CD14-positive monocyte (primary cell): ENCODE results near the gene NSFL1C. TPM values are rescaled to one million over a fixed set of nuclear protein-coding genes. Genes with fewer than 3 reads are reported as not detected.

Experiments used
- DNase-seq, 3 donors: peaks; one replicate each; pipeline ENCODE4 v3.0.0-alpha.2; 2011 to 2022
- H2AFZ ChIP-seq: 2 replicates; pipeline ENCODE4 v1.6.0; 2012; ENCODE audit warnings: mild to moderate bottlenecking, low read depth, low read length, inconsistent platforms; ENCODE audit not compliant: insufficient read depth, poor library complexity, severe bottlenecking
- H3K27ac ChIP-seq, 2 donors: 1 replicate in 1 of 2; 2 replicates in 1 of 2; pipeline ENCODE4 v1.5.1; 2012 to 2013; ENCODE audit warnings: low read length in 2 of 2, control low read depth in 1 of 2, inconsistent platforms in 1 of 2, low read depth in 1 of 2, mild to moderate bottlenecking in 1 of 2
- H3K27me3 ChIP-seq, 2 donors: one replicate each; pipeline versions ENCODE4 v1.6.0 to v1.6.1; 2011 to 2013; ENCODE audit warnings: low read length in 2 of 2; ENCODE audit not compliant: control insufficient read depth in 2 of 2, insufficient read depth in 2 of 2
- H3K36me3 ChIP-seq, 2 donors: replicated peaks in 1 of 2; 1 replicate in 1 of 2; 2 replicates in 1 of 2; pipeline versions ENCODE4 v1.5.1 to v1.6.1; 2012 to 2013; ENCODE audit warnings: low read length in 2 of 2, control low read depth in 1 of 2, inconsistent platforms in 1 of 2, mild to moderate bottlenecking in 1 of 2; ENCODE audit not compliant: insufficient read depth in 2 of 2, control insufficient read depth in 1 of 2
- H3K4me1 ChIP-seq, 2 donors: 1 replicate in 1 of 2; 2 replicates in 1 of 2; pipeline versions ENCODE4 v1.5.1 to v1.6.1; 2012 to 2013; ENCODE audit warnings: low read length in 2 of 2, control low read depth in 1 of 2, inconsistent platforms in 1 of 2, mild to moderate bottlenecking in 1 of 2, moderate library complexity in 1 of 2; ENCODE audit not compliant: insufficient read depth in 2 of 2, control insufficient read depth in 1 of 2
- H3K4me2 ChIP-seq: replicated peaks from 2 replicates; pipeline ENCODE3; 2012; ENCODE audit warnings: low read length, moderate library complexity, mild to moderate bottlenecking; ENCODE audit not compliant: poor library complexity, severe bottlenecking; ENCODE audit errors: extremely low read depth
- H3K4me3 ChIP-seq, 3 experiments: fragments of 200-600 bp in 1 of 3; sonication (generic) in 1 of 3; replicated peaks in 1 of 3; 1 replicate in 2 of 3; 2 replicates in 1 of 3; pipeline ENCODE4 v1.5.1; 2011 to 2013; ENCODE audit warnings: low read length in 3 of 3, mild to moderate bottlenecking in 3 of 3, control low read depth in 2 of 3, low read depth in 2 of 3, inconsistent platforms in 1 of 3, moderate library complexity in 1 of 3
- H3K79me2 ChIP-seq: 2 replicates; pipeline ENCODE4 v1.6.0; 2012; ENCODE audit warnings: mild to moderate bottlenecking, control low read depth, inconsistent platforms, low read length, moderate library complexity; ENCODE audit not compliant: insufficient read depth
- H3K9ac ChIP-seq: 2 replicates; pipeline ENCODE4 v1.6.0; 2017; ENCODE audit warnings: low read length, mild to moderate bottlenecking; ENCODE audit not compliant: insufficient read depth, poor library complexity, severe bottlenecking
- H3K9me3 ChIP-seq, 2 donors: replicated peaks in 1 of 2; 1 replicate in 1 of 2; 2 replicates in 1 of 2; pipeline versions ENCODE4 v1.5.1 to v1.6.1; 2012 to 2013; ENCODE audit warnings: low read length in 2 of 2, control low read depth in 1 of 2; ENCODE audit not compliant: control insufficient read depth in 1 of 2, insufficient read depth in 1 of 2
- H4K20me1 ChIP-seq: 2 replicates; pipeline ENCODE4 v1.6.0; 2012; ENCODE audit warnings: mild to moderate bottlenecking, low read length, control low read depth, moderate library complexity; ENCODE audit not compliant: insufficient read depth
- H3K27ac Mint-ChIP-seq, 7 donors: one replicate each; pipeline ENCODE4 v1.8.0; 2020; ENCODE audit warnings: mild to moderate bottlenecking in 7 of 7, mixed read lengths in 7 of 7, moderate library complexity in 6 of 7, inconsistent platforms in 2 of 7
- H3K27me3 Mint-ChIP-seq, 3 donors: one replicate each; pipeline ENCODE4 v1.8.0; 2021 to 2022; ENCODE audit warnings: low read depth in 3 of 3, mild to moderate bottlenecking in 3 of 3, mixed read lengths in 3 of 3, moderate library complexity in 3 of 3, inconsistent platforms in 1 of 3
- H3K36me3 Mint-ChIP-seq, 2 donors: one replicate each; pipeline ENCODE4 v1.8.0; 2020; ENCODE audit warnings: mixed read lengths in 2 of 2, inconsistent platforms in 1 of 2, mild to moderate bottlenecking in 1 of 2
- H3K4me1 Mint-ChIP-seq: one replicate; pipeline ENCODE4 v1.8.0; 2020; ENCODE audit warnings: mild to moderate bottlenecking, mixed read lengths
- H3K4me3 Mint-ChIP-seq, 2 donors: one replicate each; pipeline ENCODE4 v1.8.0; 2020; ENCODE audit warnings: mild to moderate bottlenecking in 2 of 2, mixed read lengths in 2 of 2, moderate library complexity in 1 of 2
- H3K9me3 Mint-ChIP-seq, 7 donors: one replicate each; pipeline ENCODE4 v1.8.0; 2020 to 2022; ENCODE audit warnings: mixed read lengths in 7 of 7, mild to moderate bottlenecking in 6 of 7, moderate library complexity in 6 of 7, inconsistent platforms in 2 of 7
- WGBS: methylation state at CpG from one replicate; pipeline ENCODE4 v1.1.5; 2013; ENCODE audit warnings: missing lambda C conversion rate; ENCODE audit not compliant: insufficient coverage; 5-methylcytosine and 5-hydroxymethylcytosine counted together
- intact Hi-C, 2 donors: fragments of 100-400 bp; cut with micrococcal nuclease; formaldehyde crosslinking; loops; one replicate each; pipeline versions ENCODE4 v1.15.0 to v1.15.1; 2023
- polyA plus RNA-seq, 3 donors: library from polyadenylated mRNA; depleted of rRNA in 1 of 3; unstranded in 2 of 3; stranded (reverse) in 1 of 3; fragments of 300-500 nt in 2 of 3; fragments of >200 nt in 1 of 3; fragmentation: Illumina TruSeq in 2 of 3; gene quantifications; 1 replicate in 2 of 3; 2 replicates in 1 of 3; pipeline ENCODE4 v1.2.3, GENCODE V29; 2012 to 2021
- TF ChIP-seq, protein P1 (sequence below): fragments of 200-600 bp; IDR thresholded peaks from one replicate; pipeline ENCODE4 v1.8.0; 2022; ENCODE audit warnings: antibody characterized with exemption, mild to moderate bottlenecking

NSFL1C gene
- polyA plus RNA-seq, 3 donors, result 52.8 to 80.8 (median 56.8) TPM

- Histone ChIP-seq H3K9me3 (no peaks in the 10 kb centered on the region), H3K9ac (peak overlapping the region; percentile 16), H3K79me2 (peaks cover 80% of the 10 kb centered on the region), H3K36me3 (peaks cover 59 to 90% of the 10 kb centered on the region in 2 donors), H3K4me2 (peak overlapping the region; percentile 16), H3K27me3 (no peaks in the 10 kb centered on the region), H3K4me3 (peak overlapping the region in 1 of 3 experiments; percentile 15), H4K20me1 (peaks cover 94% of the 10 kb centered on the region), H3K27ac (peak overlapping the region in 1 of 2 donors; percentile 97), H2AFZ (no peak overlapping the region), H3K4me1 (peaks cover 65 to 98% of the 10 kb centered on the region in 2 donors)
- DNase-seq, result peak; percentile 62 to 81 (median 69)
- peaks cover 0 to 3% (median 0%) of the 10 kb centered on the region in 7 donors for H3K9me3 Mint-ChIP-seq
- peak overlapping the region; percentile 70 to 93 (median 87) for H3K27ac Mint-ChIP-seq
- H3K27me3 Mint-ChIP-seq, result peaks cover 0 to 3% (median 0%) of the 10 kb centered on the region in 3 donors
- H3K36me3 Mint-ChIP-seq, result peaks cover 58 to 80% of the 10 kb centered on the region in 2 donors
- 70% methylated on average over 6 of the region's 9 CpGs for WGBS
- H3K4me3 Mint-ChIP-seq, result peak overlapping the region in 1 of 2 donors; percentile 8
- intact Hi-C loops, result loop anchor here in 1 of 2 donors (2.0 kb wide), 1 partner anchor 30 kb away; no protein-coding TSS in a partner anchor
- H3K4me1 Mint-ChIP-seq, result peaks cover 82% of the 10 kb centered on the region
- TF ChIP-seq, protein P1, sequence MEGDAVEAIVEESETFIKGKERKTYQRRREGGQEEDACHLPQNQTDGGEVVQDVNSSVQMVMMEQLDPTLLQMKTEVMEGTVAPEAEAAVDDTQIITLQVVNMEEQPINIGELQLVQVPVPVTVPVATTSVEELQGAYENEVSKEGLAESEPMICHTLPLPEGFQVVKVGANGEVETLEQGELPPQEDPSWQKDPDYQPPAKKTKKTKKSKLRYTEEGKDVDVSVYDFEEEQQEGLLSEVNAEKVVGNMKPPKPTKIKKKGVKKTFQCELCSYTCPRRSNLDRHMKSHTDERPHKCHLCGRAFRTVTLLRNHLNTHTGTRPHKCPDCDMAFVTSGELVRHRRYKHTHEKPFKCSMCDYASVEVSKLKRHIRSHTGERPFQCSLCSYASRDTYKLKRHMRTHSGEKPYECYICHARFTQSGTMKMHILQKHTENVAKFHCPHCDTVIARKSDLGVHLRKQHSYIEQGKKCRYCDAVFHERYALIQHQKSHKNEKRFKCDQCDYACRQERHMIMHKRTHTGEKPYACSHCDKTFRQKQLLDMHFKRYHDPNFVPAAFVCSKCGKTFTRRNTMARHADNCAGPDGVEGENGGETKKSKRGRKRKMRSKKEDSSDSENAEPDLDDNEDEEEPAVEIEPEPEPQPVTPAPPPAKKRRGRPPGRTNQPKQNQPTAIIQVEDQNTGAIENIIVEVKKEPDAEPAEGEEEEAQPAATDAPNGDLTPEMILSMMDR, result no peak
Measured at GRCh38 chr20:1472556-1473245, 6.1 kb upstream of the NSFL1C start.

DNA sequence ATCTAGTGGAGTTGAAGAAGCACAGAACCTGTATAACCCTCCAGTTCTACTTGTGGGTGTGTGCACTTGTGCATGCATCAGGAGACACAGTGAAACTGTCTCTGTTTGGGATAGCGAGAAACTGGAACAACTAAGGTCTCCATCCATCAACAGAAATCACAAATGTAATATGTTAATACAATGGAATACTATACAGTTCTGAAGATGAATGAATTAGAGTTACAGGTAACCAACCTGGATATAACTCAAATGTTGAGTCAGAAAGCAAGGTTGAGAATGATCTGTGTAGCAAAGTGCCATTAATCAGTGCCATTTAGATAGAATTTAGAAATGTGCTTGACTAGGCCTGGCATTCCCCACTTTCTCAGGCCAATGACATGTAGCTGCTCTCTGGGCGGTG, 4.6 kb upstream of the NSFL1C start:
- Histone ChIP-seq H3K4me1 (peaks cover 71 to 95% of the 10 kb centered on the region in 2 donors), H3K79me2 (peaks cover 66% of the 10 kb centered on the region), H3K4me3 (no peak overlapping the region), H3K9ac (no peak overlapping the region), H4K20me1 (peaks cover 83% of the 10 kb centered on the region), H3K36me3 (peaks cover 45 to 76% of the 10 kb centered on the region in 2 donors), H2AFZ (no peak overlapping the region), H3K27me3 (no peaks in the 10 kb centered on the region), H3K9me3 (no peaks in the 10 kb centered on the region), H3K27ac (peak overlapping the region in 1 of 2 donors; percentile 97), H3K4me2 (no peak overlapping the region)
- DNase-seq, result no peak
- TF ChIP-seq, protein P1, result no peak
- Mint-ChIP-seq H3K4me3 (no peak overlapping the region), H3K27ac (peak overlapping the region in 5 of 7 donors; percentile 62 to 89 (median 85)), H3K36me3 (peaks cover 44 to 65% of the 10 kb centered on the region in 2 donors), H3K4me1 (peaks cover 81% of the 10 kb centered on the region), H3K27me3 (peaks cover 0 to 3% (median 0%) of the 10 kb centered on the region in 3 donors), H3K9me3 (peaks cover 0 to 3% (median 0%) of the 10 kb centered on the region in 7 donors)
- WGBS, result no CpG with 5 or more reads among the region's 2 CpGs
- intact Hi-C loops, result no loop called here
